Epithelial cell of proximal tubule (primary cell): Measurements from ENCODE around the gene ACCSL. TPM values are rescaled to one million over a fixed set of nuclear protein-coding genes. Genes with fewer than 3 reads are reported as not detected.

Experiments used
- DNase-seq: peaks from one replicate; pipeline ENCODE4 v3.0.0-alpha.2; 2011; ENCODE audit warnings: low read depth
- H3K4me3 ChIP-seq: 2 replicates; pipeline ENCODE4 v1.5.1; 2011; ENCODE audit warnings: low read depth, mild to moderate bottlenecking, low read length
- CTCF ChIP-seq: conservative IDR thresholded peaks from 2 replicates; pipeline ENCODE4 v1.5.1; 2012; ENCODE audit warnings: low read depth, mild to moderate bottlenecking, low read length
- total RNA-seq: library from RNA; depleted of rRNA; stranded (reverse); fragments of >200 nt; gene quantifications from 2 replicates; pipeline ENCODE4 v1.2.3, GENCODE V29; 2015

ACCSL gene
- total RNA-seq, 1 donor from 2014 or later = not detected

GRCh38 chr11:44018127-44018521 lies 29.7 kb upstream of the ACCSL start:
- TF ChIP-seq CTCF = no peak
- H3K4me3 ChIP-seq = no peak overlapping the region
- DNase-seq = no peak

- no peak for DNase-seq
- no peak for TF ChIP-seq CTCF
Measured at GRCh38 chr11:44018829-44019228, 29.0 kb upstream of the ACCSL start.

GRCh38 chr11:44024977-44025376 lies 22.8 kb upstream of the ACCSL start:
- DNase-seq = no peak
- TF ChIP-seq CTCF = no peak

More at GRCh38 chr11:44018829-44019228, 29.0 kb upstream of the ACCSL start:
- no peak overlapping the region for H3K4me3 ChIP-seq

GRCh38 chr11:44025727-44026126 lies 22.1 kb upstream of the ACCSL start:
- no peak for TF ChIP-seq CTCF
- H3K4me3 ChIP-seq = no peak overlapping the region
- no peak for DNase-seq

More at GRCh38 chr11:44024977-44025376, 22.8 kb upstream of the ACCSL start:
- no peak overlapping the region for H3K4me3 ChIP-seq

GRCh38 chr11:44028401-44028800 lies 19.4 kb upstream of the ACCSL start:
- H3K4me3 ChIP-seq = no peak overlapping the region
- DNase-seq = no peak
- no peak for TF ChIP-seq CTCF

GRCh38 chr11:44028816-44029506 lies 18.8 kb upstream of the ACCSL start:
- no peak for TF ChIP-seq CTCF
- DNase-seq = no peak
- no peak overlapping the region for H3K4me3 ChIP-seq

- no peak for TF ChIP-seq CTCF
- no peak for DNase-seq
- no peak overlapping the region for H3K4me3 ChIP-seq
Measured at GRCh38 chr11:44029507-44029845, 18.3 kb upstream of the ACCSL start.
